SK-N-SH treated with all-trans-retinoic acid at 6 μM for 48 hours (cell line): ENCODE results near the gene PLCD3.

ENCODE experiments used
- CSDC2 ChIP-seq: fragments of 250-450 bp; sonication (Bioruptor Pico); IDR thresholded peaks from 2 replicates; pipeline ENCODE4 v1.5.0; 2020; ENCODE audit warnings: mild to moderate bottlenecking, moderate library complexity
- PPARA ChIP-seq: fragments of 250-450 bp; sonication (Bioruptor Pico); IDR thresholded peaks from 2 replicates; pipeline ENCODE4 v1.5.0; 2020; ENCODE audit warnings: mild to moderate bottlenecking, borderline replicate concordance
- TF ChIP-seq, protein P1 (sequence below): fragments of 250-450 bp; sonication (Bioruptor Pico); IDR thresholded peaks from 2 replicates; pipeline ENCODE4 v1.5.0; 2020; ENCODE audit warnings: mild to moderate bottlenecking, moderate library complexity

DNA sequence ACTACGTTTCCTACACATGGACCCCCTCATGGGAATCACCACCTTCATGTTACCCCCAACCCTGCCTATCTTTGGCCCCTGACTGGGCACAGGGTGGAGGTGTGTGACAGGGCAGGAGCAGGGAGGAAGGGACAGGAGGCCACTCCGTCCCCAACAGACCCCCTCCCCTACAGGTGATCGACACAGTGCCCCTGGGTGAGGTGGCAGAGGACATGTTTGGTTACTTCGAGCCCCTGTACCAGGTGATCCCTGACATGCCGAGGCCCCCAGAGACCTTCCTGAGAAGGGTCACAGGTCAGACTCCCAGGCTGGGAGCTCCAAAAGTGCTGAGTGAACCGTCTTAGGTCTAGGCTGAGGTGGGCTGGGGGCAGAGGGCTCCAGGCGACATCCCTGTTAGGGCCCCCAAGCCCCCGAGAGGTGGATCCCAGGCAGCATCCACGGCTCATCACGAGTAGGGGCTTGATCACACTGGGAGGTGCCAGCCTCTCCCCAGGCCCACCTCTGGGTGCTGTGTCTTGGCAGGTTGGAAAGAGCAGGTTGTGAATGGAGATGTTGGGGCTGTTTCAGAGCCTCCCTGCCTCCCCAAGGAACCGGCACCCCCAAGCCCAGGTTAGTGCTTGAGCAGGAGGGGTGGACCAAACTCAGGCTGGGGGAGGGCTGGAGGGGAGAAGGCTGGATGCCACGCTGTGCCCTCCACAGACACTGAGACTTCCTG lies 4.7 kb upstream of the PLCD3 start:
- TF ChIP-seq CSDC2 (CRISPR knock-in tag): no peak
- no peak for TF ChIP-seq PPARA (CRISPR knock-in tag)
- TF ChIP-seq, protein P1, sequence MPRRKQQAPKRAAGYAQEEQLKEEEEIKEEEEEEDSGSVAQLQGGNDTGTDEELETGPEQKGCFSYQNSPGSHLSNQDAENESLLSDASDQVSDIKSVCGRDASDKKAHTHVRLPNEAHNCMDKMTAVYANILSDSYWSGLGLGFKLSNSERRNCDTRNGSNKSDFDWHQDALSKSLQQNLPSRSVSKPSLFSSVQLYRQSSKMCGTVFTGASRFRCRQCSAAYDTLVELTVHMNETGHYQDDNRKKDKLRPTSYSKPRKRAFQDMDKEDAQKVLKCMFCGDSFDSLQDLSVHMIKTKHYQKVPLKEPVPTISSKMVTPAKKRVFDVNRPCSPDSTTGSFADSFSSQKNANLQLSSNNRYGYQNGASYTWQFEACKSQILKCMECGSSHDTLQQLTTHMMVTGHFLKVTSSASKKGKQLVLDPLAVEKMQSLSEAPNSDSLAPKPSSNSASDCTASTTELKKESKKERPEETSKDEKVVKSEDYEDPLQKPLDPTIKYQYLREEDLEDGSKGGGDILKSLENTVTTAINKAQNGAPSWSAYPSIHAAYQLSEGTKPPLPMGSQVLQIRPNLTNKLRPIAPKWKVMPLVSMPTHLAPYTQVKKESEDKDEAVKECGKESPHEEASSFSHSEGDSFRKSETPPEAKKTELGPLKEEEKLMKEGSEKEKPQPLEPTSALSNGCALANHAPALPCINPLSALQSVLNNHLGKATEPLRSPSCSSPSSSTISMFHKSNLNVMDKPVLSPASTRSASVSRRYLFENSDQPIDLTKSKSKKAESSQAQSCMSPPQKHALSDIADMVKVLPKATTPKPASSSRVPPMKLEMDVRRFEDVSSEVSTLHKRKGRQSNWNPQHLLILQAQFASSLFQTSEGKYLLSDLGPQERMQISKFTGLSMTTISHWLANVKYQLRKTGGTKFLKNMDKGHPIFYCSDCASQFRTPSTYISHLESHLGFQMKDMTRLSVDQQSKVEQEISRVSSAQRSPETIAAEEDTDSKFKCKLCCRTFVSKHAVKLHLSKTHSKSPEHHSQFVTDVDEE (CRISPR knock-in tag): no peak
